Measurements from ENCODE around the gene LAMC2.

Gene LAMC2

DNA sequence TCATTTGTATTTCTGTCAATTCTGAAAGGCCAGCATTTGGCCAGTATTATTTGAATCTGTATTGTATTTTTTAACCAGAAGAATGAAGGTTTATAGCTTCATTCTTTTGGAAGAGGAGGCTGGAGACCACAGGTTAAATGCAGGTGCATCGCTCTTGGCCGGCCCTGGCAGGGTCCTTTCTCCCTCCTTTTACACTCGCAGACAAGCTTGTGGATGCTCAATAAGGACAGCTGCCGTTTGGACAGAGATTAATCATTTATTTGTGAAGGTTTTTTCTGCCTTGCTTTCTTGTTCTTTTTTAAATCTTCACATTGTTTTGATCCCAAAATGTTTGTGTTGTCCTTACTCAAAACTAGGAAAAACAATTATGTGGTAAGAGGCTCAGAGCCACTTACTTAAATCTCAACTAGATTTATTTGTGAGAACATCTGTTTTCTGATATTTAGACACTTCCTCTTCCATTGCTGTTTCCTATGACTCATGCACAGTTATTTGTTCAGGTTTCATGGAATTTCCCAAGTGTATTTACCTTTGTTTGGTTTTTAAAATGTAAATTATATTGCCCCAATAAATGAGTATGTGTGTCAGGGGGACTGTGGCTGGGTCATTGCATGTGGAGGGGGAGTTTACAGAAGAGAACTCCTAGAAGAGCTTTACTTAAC lies 46.7 kb upstream of the LAMC2 start:
- H3K9me2 ChIP-seq (replicated peaks; ENCODE audit: low read depth, low read length) = no peaks in the 10 kb centered on the region
- H3F3A ChIP-seq (ENCODE audit: low read depth) = no peaks in the 10 kb centered on the region
- no peaks in the 10 kb centered on the region for H4K20me1 ChIP-seq (ENCODE audit: insufficient read depth, low read length, poor library complexity, severe bottlenecking)
- no peak overlapping the region for H3K9ac ChIP-seq (ENCODE audit: low read depth, low read length, poor library complexity, severe bottlenecking)
- no peak overlapping the region for H3K4me2 ChIP-seq (ENCODE audit: low read depth, low read length, poor library complexity, severe bottlenecking)
- no peak for TF ChIP-seq EZH2phosphoT487 (IDR thresholded peaks at IDR 0.05; ENCODE audit: borderline replicate concordance)
- H3K4me1 ChIP-seq (ENCODE audit: insufficient read depth, low read length, poor library complexity, severe bottlenecking) = peaks cover 38% of the 10 kb centered on the region
- H3K36me3 ChIP-seq (ENCODE audit: insufficient read depth, low read length) = no peaks in the 10 kb centered on the region
- H3K4me3 ChIP-seq (ENCODE audit: low read length, poor library complexity, severe bottlenecking) = no peak overlapping the region
- H3K9me3 ChIP-seq (ENCODE audit: insufficient read depth, low read depth, low read length) = no peaks in the 10 kb centered on the region
- H3K79me2 ChIP-seq (ENCODE audit: insufficient read depth, low read length) = no peaks in the 10 kb centered on the region
- H3K27me3 ChIP-seq (ENCODE audit: insufficient read depth, low read length, poor library complexity, severe bottlenecking) = no peaks in the 10 kb centered on the region
- no peak overlapping the region for H2AFZ ChIP-seq (ENCODE audit: low read length)

DNA sequence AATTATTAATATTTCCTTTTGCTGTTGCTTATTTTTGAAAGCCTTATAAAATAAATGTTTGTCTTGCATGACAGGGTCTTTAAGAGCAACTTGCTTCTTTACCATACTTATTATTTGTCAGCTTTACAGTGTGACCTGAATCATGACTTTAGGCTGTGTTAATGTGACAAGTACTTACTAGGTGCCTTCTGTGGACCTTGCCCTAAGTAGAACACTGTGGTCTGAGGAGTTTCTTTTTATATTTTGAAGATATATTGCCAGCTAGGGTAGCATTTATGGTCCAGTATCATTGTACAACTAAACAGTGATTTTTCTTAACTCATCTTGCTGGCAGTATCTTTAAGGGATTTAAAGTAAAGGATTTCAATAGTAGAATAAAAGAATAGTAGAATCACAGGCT lies 45.4 kb upstream of the LAMC2 start:
- H3K9ac ChIP-seq (ENCODE audit: low read depth, low read length, poor library complexity, severe bottlenecking) = no peak overlapping the region
- peaks cover 48% of the 10 kb centered on the region for H3K4me1 ChIP-seq (ENCODE audit: insufficient read depth, low read length, poor library complexity, severe bottlenecking)
- H3K36me3 ChIP-seq (ENCODE audit: insufficient read depth, low read length) = no peaks in the 10 kb centered on the region
- H3F3A ChIP-seq (ENCODE audit: low read depth) = no peaks in the 10 kb centered on the region
- H2AFZ ChIP-seq (ENCODE audit: low read length) = no peak overlapping the region
- H3K4me3 ChIP-seq (ENCODE audit: low read length, poor library complexity, severe bottlenecking) = no peak overlapping the region
- H4K20me1 ChIP-seq (ENCODE audit: insufficient read depth, low read length, poor library complexity, severe bottlenecking) = no peaks in the 10 kb centered on the region
- H3K79me2 ChIP-seq (ENCODE audit: insufficient read depth, low read length) = no peaks in the 10 kb centered on the region
- H3K9me2 ChIP-seq (replicated peaks; ENCODE audit: low read depth, low read length) = no peaks in the 10 kb centered on the region
- TF ChIP-seq, protein P1, sequence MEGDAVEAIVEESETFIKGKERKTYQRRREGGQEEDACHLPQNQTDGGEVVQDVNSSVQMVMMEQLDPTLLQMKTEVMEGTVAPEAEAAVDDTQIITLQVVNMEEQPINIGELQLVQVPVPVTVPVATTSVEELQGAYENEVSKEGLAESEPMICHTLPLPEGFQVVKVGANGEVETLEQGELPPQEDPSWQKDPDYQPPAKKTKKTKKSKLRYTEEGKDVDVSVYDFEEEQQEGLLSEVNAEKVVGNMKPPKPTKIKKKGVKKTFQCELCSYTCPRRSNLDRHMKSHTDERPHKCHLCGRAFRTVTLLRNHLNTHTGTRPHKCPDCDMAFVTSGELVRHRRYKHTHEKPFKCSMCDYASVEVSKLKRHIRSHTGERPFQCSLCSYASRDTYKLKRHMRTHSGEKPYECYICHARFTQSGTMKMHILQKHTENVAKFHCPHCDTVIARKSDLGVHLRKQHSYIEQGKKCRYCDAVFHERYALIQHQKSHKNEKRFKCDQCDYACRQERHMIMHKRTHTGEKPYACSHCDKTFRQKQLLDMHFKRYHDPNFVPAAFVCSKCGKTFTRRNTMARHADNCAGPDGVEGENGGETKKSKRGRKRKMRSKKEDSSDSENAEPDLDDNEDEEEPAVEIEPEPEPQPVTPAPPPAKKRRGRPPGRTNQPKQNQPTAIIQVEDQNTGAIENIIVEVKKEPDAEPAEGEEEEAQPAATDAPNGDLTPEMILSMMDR (conservative IDR thresholded peaks at IDR 0.05; ENCODE audit: low read length) = no peak
- TF ChIP-seq EZH2phosphoT487 (IDR thresholded peaks at IDR 0.05; ENCODE audit: borderline replicate concordance) = no peak
- H3K4me2 ChIP-seq (ENCODE audit: low read depth, low read length, poor library complexity, severe bottlenecking) = no peak overlapping the region
- no peaks in the 10 kb centered on the region for H3K9me3 ChIP-seq (ENCODE audit: insufficient read depth, low read depth, low read length)
- no peaks in the 10 kb centered on the region for H3K27me3 ChIP-seq (ENCODE audit: insufficient read depth, low read length, poor library complexity, severe bottlenecking)

DNA sequence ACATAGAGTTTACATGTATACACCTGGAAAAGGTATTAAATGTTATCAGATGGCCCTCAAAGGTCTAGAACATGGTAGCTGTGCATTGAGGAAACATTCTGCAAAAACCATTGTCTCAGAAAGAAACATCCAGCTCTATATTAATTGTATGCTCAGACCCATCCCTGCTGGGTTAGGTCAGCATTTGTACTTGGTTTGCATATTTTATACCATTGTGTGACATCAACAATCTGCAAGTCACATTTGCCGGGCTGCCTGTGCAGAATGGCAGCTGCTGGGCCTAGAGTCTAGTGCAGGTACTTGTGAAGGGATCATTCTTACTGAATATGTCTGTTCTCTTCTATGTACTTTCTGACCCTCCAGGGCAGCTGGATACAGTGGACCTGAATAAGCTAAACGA lies 43.9 kb upstream of the LAMC2 start:
- Histone ChIP-seq H3F3A (ENCODE audit: low read depth) (no peaks in the 10 kb centered on the region), H3K79me2 (ENCODE audit: insufficient read depth, low read length) (no peaks in the 10 kb centered on the region), H3K36me3 (ENCODE audit: insufficient read depth, low read length) (no peaks in the 10 kb centered on the region), H2AFZ (ENCODE audit: low read length) (no peak overlapping the region), H3K4me2 (ENCODE audit: low read depth, low read length, poor library complexity, severe bottlenecking) (no peak overlapping the region), H3K4me1 (ENCODE audit: insufficient read depth, low read length, poor library complexity, severe bottlenecking) (peaks cover 48% of the 10 kb centered on the region), H3K9me3 (ENCODE audit: insufficient read depth, low read depth, low read length) (no peaks in the 10 kb centered on the region), H3K9me2 (replicated peaks; ENCODE audit: low read depth, low read length) (no peaks in the 10 kb centered on the region), H3K27me3 (ENCODE audit: insufficient read depth, low read length, poor library complexity, severe bottlenecking) (no peaks in the 10 kb centered on the region), H3K9ac (ENCODE audit: low read depth, low read length, poor library complexity, severe bottlenecking) (no peak overlapping the region), H3K4me3 (ENCODE audit: low read length, poor library complexity, severe bottlenecking) (no peak overlapping the region), H4K20me1 (ENCODE audit: insufficient read depth, low read length, poor library complexity, severe bottlenecking) (no peaks in the 10 kb centered on the region)
- TF ChIP-seq EZH2phosphoT487 (IDR thresholded peaks at IDR 0.05; ENCODE audit: borderline replicate concordance) = no peak
- TF ChIP-seq, protein P1 (conservative IDR thresholded peaks at IDR 0.05; ENCODE audit: low read length) = no peak

Measured in Loucy (cell line).